ENCODE results near the gene GDI1. TPM values are rescaled to one million over a fixed set of nuclear protein-coding genes. Genes with fewer than 3 reads are reported as not detected.

Gene GDI1
- total RNA-seq, 1 donor from 2014 or later: 67.4 TPM

GRCh38 chrX:154408659-154409221 lies 28.2 kb upstream of the GDI1 start:
- Histone ChIP-seq H3K36me3 (peaks cover 0 to 3% of the 10 kb centered on the region in 2 donors), H3K27me3 (no peaks in the 10 kb centered on the region), H3K4me1 (peaks cover 0 to 9% of the 10 kb centered on the region in 2 donors), H3K27ac (peak overlapping the region; percentile 85 to 88), H3K4me3 (peak overlapping the region; percentile 27 to 58), H3K9me3 (no peaks in the 10 kb centered on the region)
- intact Hi-C loops (cut with DNase I): loop anchor here (5.0 kb wide), 1 partner anchor 34 kb away; the partner anchor contains the start of gene FAM50A
- DNase-seq (ENCODE audit: low spot score in 2 of 2): peak in 1 of 2 donors; percentile 63
- TF ChIP-seq, protein P1, sequence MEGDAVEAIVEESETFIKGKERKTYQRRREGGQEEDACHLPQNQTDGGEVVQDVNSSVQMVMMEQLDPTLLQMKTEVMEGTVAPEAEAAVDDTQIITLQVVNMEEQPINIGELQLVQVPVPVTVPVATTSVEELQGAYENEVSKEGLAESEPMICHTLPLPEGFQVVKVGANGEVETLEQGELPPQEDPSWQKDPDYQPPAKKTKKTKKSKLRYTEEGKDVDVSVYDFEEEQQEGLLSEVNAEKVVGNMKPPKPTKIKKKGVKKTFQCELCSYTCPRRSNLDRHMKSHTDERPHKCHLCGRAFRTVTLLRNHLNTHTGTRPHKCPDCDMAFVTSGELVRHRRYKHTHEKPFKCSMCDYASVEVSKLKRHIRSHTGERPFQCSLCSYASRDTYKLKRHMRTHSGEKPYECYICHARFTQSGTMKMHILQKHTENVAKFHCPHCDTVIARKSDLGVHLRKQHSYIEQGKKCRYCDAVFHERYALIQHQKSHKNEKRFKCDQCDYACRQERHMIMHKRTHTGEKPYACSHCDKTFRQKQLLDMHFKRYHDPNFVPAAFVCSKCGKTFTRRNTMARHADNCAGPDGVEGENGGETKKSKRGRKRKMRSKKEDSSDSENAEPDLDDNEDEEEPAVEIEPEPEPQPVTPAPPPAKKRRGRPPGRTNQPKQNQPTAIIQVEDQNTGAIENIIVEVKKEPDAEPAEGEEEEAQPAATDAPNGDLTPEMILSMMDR (IDR thresholded peaks at IDR 0.05): no peak

GRCh38 chrX:154409222-154409871 lies 27.6 kb upstream of the GDI1 start, which contains the start of gene DNASE1L1:
DNASE1L1 (minus strand) TSS chrX:154409254; CDS start chrX:154405568, 3,686 bp downstream.
- peak within 1 kb of the TSS; percentile 85 to 88 for H3K27ac ChIP-seq
- TF ChIP-seq, protein P1 (IDR thresholded peaks at IDR 0.05): no peak
- intact Hi-C loops (cut with DNase I): loop anchor here (5.0 kb wide), 1 partner anchor 33 kb away; the partner anchor contains the start of gene FAM50A
- H3K4me3 ChIP-seq: peak within 1 kb of the TSS; percentile 27 to 58
- no peaks in the 10 kb centered on the region for H3K9me3 ChIP-seq
- peaks cover 3% of the 10 kb centered on the region in 2 donors for H3K36me3 ChIP-seq
- H3K27me3 ChIP-seq: no peaks in the 10 kb centered on the region
- DNase-seq (ENCODE audit: low spot score in 2 of 2): peak; percentile 89 to 96
- H3K4me1 ChIP-seq: peaks cover 0 to 9% of the 10 kb centered on the region in 2 donors

DNA sequence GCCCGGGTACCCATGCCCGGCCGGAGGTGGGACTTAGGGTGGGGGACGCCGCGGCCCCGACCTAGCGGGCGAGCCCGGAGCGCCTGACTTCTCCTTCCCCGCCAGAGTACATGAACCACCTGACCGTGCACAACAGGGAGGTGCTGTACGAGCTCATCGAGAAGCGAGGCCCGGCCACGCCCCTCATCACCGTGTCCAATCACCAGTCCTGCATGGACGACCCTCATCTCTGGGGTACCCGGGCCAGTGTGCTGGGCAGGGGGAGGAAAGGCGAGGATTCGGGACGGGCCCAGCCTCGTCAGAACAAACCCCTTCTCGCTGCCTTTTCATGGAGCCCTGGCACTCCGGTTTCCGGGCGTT lies 25.0 kb upstream of the GDI1 start:
- H3K4me3 ChIP-seq: peak overlapping the region; percentile 60 to 82
- DNase-seq (ENCODE audit: low spot score in 2 of 2): peak in 1 of 2 donors; percentile 79
- no peaks in the 10 kb centered on the region for H3K27me3 ChIP-seq
- intact Hi-C loops (cut with DNase I): loop anchor here (1.0 to 5.0 kb wide), 2 partner anchors 16 to 65 kb away; partner anchors contain the start of genes ATP6AP1 and LAGE3
- TF ChIP-seq, protein P1 (IDR thresholded peaks at IDR 0.05): no peak
- H3K27ac ChIP-seq: peak overlapping the region; percentile 89 to 91
- H3K4me1 ChIP-seq: peaks cover 0 to 9% of the 10 kb centered on the region in 2 donors
- no peaks in the 10 kb centered on the region for H3K9me3 ChIP-seq
- H3K36me3 ChIP-seq: peaks cover 0 to 3% of the 10 kb centered on the region in 2 donors

DNA sequence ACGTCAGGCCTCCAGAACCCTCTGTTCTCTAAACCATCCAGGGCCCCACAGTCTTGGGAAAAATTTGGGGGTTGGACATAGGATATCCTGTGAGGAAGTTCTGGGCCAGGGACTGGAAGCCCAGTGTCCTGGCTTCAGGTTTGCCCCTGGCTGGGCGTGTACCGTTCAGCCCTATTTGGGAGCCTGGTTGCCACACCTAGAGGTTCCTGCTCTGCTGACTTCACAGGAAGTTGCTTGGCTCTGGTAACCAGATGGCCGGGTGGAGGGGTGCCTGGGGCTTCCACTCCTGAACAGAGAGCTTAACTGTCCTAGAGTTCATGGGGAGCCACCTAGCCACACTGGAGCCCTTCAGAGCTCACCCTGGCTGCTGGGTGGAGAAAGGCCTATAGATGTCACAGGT lies 24.5 kb upstream of the GDI1 start:
- intact Hi-C loops (cut with DNase I): loop anchor here (1.0 to 5.0 kb wide), 2 partner anchors 16 to 65 kb away; partner anchors contain the start of genes ATP6AP1 and LAGE3
- TF ChIP-seq, protein P1 (IDR thresholded peaks at IDR 0.05): no peak
- peaks cover 0 to 3% of the 10 kb centered on the region in 2 donors for H3K36me3 ChIP-seq
- no peaks in the 10 kb centered on the region for H3K9me3 ChIP-seq
- peak overlapping the region; percentile 60 to 82 for H3K4me3 ChIP-seq
- H3K27me3 ChIP-seq: no peaks in the 10 kb centered on the region
- peak overlapping the region; percentile 89 to 91 for H3K27ac ChIP-seq
- peaks cover 0 to 9% of the 10 kb centered on the region in 2 donors for H3K4me1 ChIP-seq
- peak in 1 of 2 donors; percentile 73 for DNase-seq (ENCODE audit: low spot score in 2 of 2)

- H3K4me1 ChIP-seq: peaks cover 0 to 7% of the 10 kb centered on the region in 2 donors
- no peaks in the 10 kb centered on the region for H3K9me3 ChIP-seq
- DNase-seq (ENCODE audit: low spot score in 2 of 2): no peak
- peak overlapping the region in 1 of 2 donors; percentile 91 for H3K27ac ChIP-seq
- TF ChIP-seq, protein P1 (IDR thresholded peaks at IDR 0.05): no peak
- H3K27me3 ChIP-seq: no peaks in the 10 kb centered on the region
- H3K36me3 ChIP-seq: peaks cover 0 to 3% of the 10 kb centered on the region in 2 donors
- intact Hi-C loops (cut with DNase I): loop anchor here (5.0 kb wide), 1 partner anchor 64 kb away; the partner anchor contains the start of gene LAGE3
- no peak overlapping the region for H3K4me3 ChIP-seq
These were observed 23.8 kb upstream of the GDI1 start for GRCh38 chrX:154413142-154413541.

All from ascending aorta (tissue), 2 donors.